H1 (cell line): ENCODE results near the gene FMO5. TPM values are rescaled to one million over a fixed set of nuclear protein-coding genes. Genes with fewer than 3 reads are reported as not detected.

Experiments used
- CTCF ChIA-PET: fragments of 300-600 bp; sonication (Branson Sonifier 250); formaldehyde crosslinking; loops from one replicate; lab custom pipeline; 2021; ENCODE audit not compliant: partially characterized antibody; lab: Charles Lee
- POLR2A ChIA-PET: fragments of 300-600 bp; sonication (Branson Sonifier 250); formaldehyde crosslinking; loops from one replicate; lab custom pipeline; 2021; ENCODE audit warnings: inconsistent platforms; ENCODE audit not compliant: partially characterized antibody; lab: Charles Lee
- DNase-seq, 2 experiments: peaks; one replicate each; pipeline versions ENCODE4 v3.0.0 to v3.0.0-alpha.2; 2010 to 2022; ENCODE audit warnings: low spot score in 2 of 2, low read depth in 1 of 2, mixed read lengths in 1 of 2
- FAIRE-seq: peaks from 2 replicates; lab custom pipeline; 2011; peaks lifted over from hg19 to GRCh38; lab: Jason Lieb, UNC
- H2AFZ ChIP-seq: 2 replicates; pipeline ENCODE4 v1.8.1; 2012; ENCODE audit warnings: low read length, inconsistent platforms
- H2AK5ac ChIP-seq: 2 replicates; pipeline ENCODE4 v1.6.1; 2013; ENCODE audit warnings: low read depth, low read length
- H2BK120ac ChIP-seq: replicated peaks from 2 replicates; pipeline ENCODE3; 2013; ENCODE audit warnings: low read depth, low read length, inconsistent platforms
- H2BK12ac ChIP-seq: 2 replicates; pipeline ENCODE4 v1.6.1; 2013; ENCODE audit warnings: low read depth, low read length
- H2BK15ac ChIP-seq: 2 replicates; pipeline ENCODE4 v1.6.1; 2013; ENCODE audit warnings: low read length
- H2BK20ac ChIP-seq: 2 replicates; pipeline ENCODE4 v1.6.1; 2013; ENCODE audit warnings: low read length
- H2BK5ac ChIP-seq: 2 replicates; pipeline ENCODE4 v1.6.1; 2013; ENCODE audit warnings: low read depth, low read length
- H3K14ac ChIP-seq: 2 replicates; pipeline ENCODE4 v1.6.1; 2013; ENCODE audit warnings: inconsistent platforms; ENCODE audit not compliant: insufficient read length
- H3K18ac ChIP-seq: 2 replicates; pipeline ENCODE4 v1.6.1; 2013; ENCODE audit warnings: low read length; ENCODE audit errors: extremely low read depth
- H3K23ac ChIP-seq: 2 replicates; pipeline ENCODE4 v1.6.1; 2013; ENCODE audit warnings: inconsistent platforms; ENCODE audit not compliant: insufficient read length
- H3K23me2 ChIP-seq: 2 replicates; pipeline ENCODE4 v1.6.1; 2013; ENCODE audit warnings: low read depth, low read length
- H3K27ac ChIP-seq: 2 replicates; pipeline ENCODE4 v1.6.1; 2011; ENCODE audit warnings: low read depth, low read length, inconsistent platforms
- H3K27me3 ChIP-seq, 4 experiments: replicated peaks in 1 of 4; 1 replicate in 1 of 4; 2 replicates in 3 of 4; pipeline versions ENCODE4 v1.6.1 to v1.8.1; 2011 to 2013; ENCODE audit warnings: low read length in 3 of 4, mild to moderate bottlenecking in 3 of 4, inconsistent platforms in 2 of 4, mixed read lengths in 2 of 4, moderate library complexity in 1 of 4; ENCODE audit not compliant: control insufficient read depth in 3 of 4, insufficient read depth in 3 of 4; ENCODE audit errors: extremely low read depth in 1 of 4
- H3K36me3 ChIP-seq, 4 experiments: 2 replicates each; pipeline versions ENCODE4 v1.6.1 to v1.8.1; 2011 to 2013; ENCODE audit warnings: mild to moderate bottlenecking in 4 of 4, low read length in 3 of 4, moderate library complexity in 2 of 4, control low read depth in 1 of 4, inconsistent platforms in 1 of 4; ENCODE audit not compliant: insufficient read depth in 4 of 4, control insufficient read depth in 2 of 4
- H3K4ac ChIP-seq: replicated peaks from 2 replicates; pipeline ENCODE3; 2013; ENCODE audit warnings: low read length, low read depth, mixed read lengths, inconsistent platforms; ENCODE audit not compliant: insufficient read length
- H3K4me1 ChIP-seq, 4 experiments: replicated peaks in 1 of 4; 1 replicate in 1 of 4; 2 replicates in 3 of 4; pipeline versions ENCODE4 v1.6.1 to v1.8.1; 2011 to 2013; ENCODE audit warnings: low read length in 3 of 4, inconsistent platforms in 2 of 4, mixed read lengths in 1 of 4; ENCODE audit not compliant: insufficient read depth in 4 of 4, control insufficient read depth in 3 of 4
- H3K4me2 ChIP-seq, 2 experiments: 2 replicates each; pipeline versions ENCODE4 v1.6.1 to v1.8.1; 2011 to 2013; ENCODE audit warnings: low read depth in 2 of 2, low read length in 2 of 2, control low read depth in 1 of 2, inconsistent platforms in 1 of 2, mild to moderate bottlenecking in 1 of 2; ENCODE audit not compliant: insufficient read depth in 1 of 2
- H3K4me3 ChIP-seq, 4 experiments: fragments of 200-600, 300-600 bp in 1 of 4; sonication (generic), shearing (Covaris generic), sonication (Bioruptor Twin) in 1 of 4; 2 replicates each; pipeline versions ENCODE4 v1.5.1 to v1.8.1; 2011 to 2016; ENCODE audit warnings: low read length in 4 of 4, low read depth in 3 of 4, control low read depth in 2 of 4, inconsistent platforms in 2 of 4, mild to moderate bottlenecking in 2 of 4, mixed read lengths in 1 of 4, moderate library complexity in 1 of 4; ENCODE audit not compliant: insufficient read depth in 2 of 4; ENCODE audit errors: extremely low read depth in 1 of 4
- H3K56ac ChIP-seq: replicated peaks from 2 replicates; pipeline ENCODE3; 2013; ENCODE audit warnings: low read depth, mild to moderate bottlenecking, mixed read lengths, low read length, inconsistent platforms; ENCODE audit not compliant: insufficient read length
- H3K79me1 ChIP-seq: 2 replicates; pipeline ENCODE4 v1.6.1; 2013; ENCODE audit warnings: low read depth, low read length, control low read depth
- H3K79me2 ChIP-seq, 2 experiments: 2 replicates each; pipeline versions ENCODE4 v1.6.1 to v1.8.1; 2012 to 2013; ENCODE audit warnings: low read length in 2 of 2, mild to moderate bottlenecking in 2 of 2, inconsistent platforms in 1 of 2; ENCODE audit not compliant: insufficient read depth in 2 of 2, control insufficient read depth in 1 of 2
- H3K9ac ChIP-seq, 4 experiments: replicated peaks in 1 of 4; 1 replicate in 1 of 4; 2 replicates in 3 of 4; pipeline versions ENCODE4 v1.6.1 to v1.8.1; 2011 to 2013; ENCODE audit warnings: low read depth in 3 of 4, low read length in 3 of 4, control low read depth in 2 of 4, mild to moderate bottlenecking in 2 of 4, moderate library complexity in 2 of 4, inconsistent platforms in 1 of 4; ENCODE audit errors: extremely low read depth in 1 of 4
- H3K9me3 ChIP-seq, 2 experiments: 2 replicates each; pipeline versions ENCODE4 v1.6.1 to v1.8.1; 2012 to 2013; ENCODE audit warnings: mild to moderate bottlenecking in 2 of 2, moderate library complexity in 2 of 2, control low read depth in 1 of 2, inconsistent platforms in 1 of 2, low read depth in 1 of 2, low read length in 1 of 2, mixed read lengths in 1 of 2; ENCODE audit not compliant: insufficient read depth in 2 of 2
- H4K20me1 ChIP-seq, 2 experiments: replicated peaks in 1 of 2; 2 replicates each; pipeline versions ENCODE3 to v1.8.1; 2011 to 2013; ENCODE audit warnings: inconsistent platforms in 2 of 2, low read length in 2 of 2, mild to moderate bottlenecking in 1 of 2; ENCODE audit not compliant: insufficient read depth in 2 of 2, control insufficient read depth in 1 of 2
- H4K5ac ChIP-seq: 2 replicates; pipeline ENCODE4 v1.6.1; 2013; ENCODE audit warnings: low read length, low read depth, mixed read lengths, inconsistent platforms; ENCODE audit not compliant: insufficient read length
- H4K8ac ChIP-seq: 2 replicates; pipeline ENCODE4 v1.8.0; 2013; ENCODE audit warnings: mild to moderate bottlenecking, moderate library complexity, low read length, inconsistent platforms; ENCODE audit not compliant: insufficient read depth; ENCODE audit errors: extremely low read depth
- H4K91ac ChIP-seq: replicated peaks from 2 replicates; pipeline ENCODE3; 2013; ENCODE audit warnings: low read length, mixed read lengths, inconsistent platforms; ENCODE audit not compliant: insufficient read length
- CEBPB ChIP-seq: IDR thresholded peaks from 2 replicates; pipeline ENCODE4 v1.6.1; 2012; ENCODE audit warnings: low read depth, low read length
- CTCF ChIP-seq, 3 experiments: IDR thresholded peaks; 1 replicate in 2 of 3; 2 replicates in 1 of 3; pipeline versions ENCODE4 v1.5.1 to v1.6.1; 2011; ENCODE audit warnings: low read length in 3 of 3, mild to moderate bottlenecking in 3 of 3, inconsistent platforms in 2 of 3, low read depth in 1 of 3, moderate library complexity in 1 of 3; ENCODE audit not compliant: insufficient read depth in 1 of 3; ENCODE audit errors: control extremely low read depth in 1 of 3
- FOSL1 ChIP-seq: IDR thresholded peaks from 2 replicates; pipeline ENCODE4 v1.6.1; 2011; ENCODE audit warnings: mild to moderate bottlenecking, low read depth, low read length, moderate library complexity; ENCODE audit not compliant: insufficient read depth
- JUN ChIP-seq: IDR thresholded peaks from 2 replicates; pipeline ENCODE4 v1.6.1; 2011; ENCODE audit warnings: low read depth, mild to moderate bottlenecking, improper control_type of control experiment, low read length
- PHF8 ChIP-seq: fragments of 200-600 bp; sonication (generic); conservative IDR thresholded peaks from 2 replicates; pipeline ENCODE4 v1.7.1; 2012; ENCODE audit warnings: low read depth, mild to moderate bottlenecking, inconsistent platforms, low read length, moderate library complexity
- RNF2 ChIP-seq: fragments of 200-900, 300-1000 bp; sonication (generic); IDR thresholded peaks from 2 replicates; pipeline ENCODE4 v1.7.1; 2016; ENCODE audit warnings: borderline replicate concordance, low read depth, mild to moderate bottlenecking, antibody characterized with exemption, low read length; ENCODE audit not compliant: poor library complexity, severe bottlenecking; ENCODE audit errors: missing control alignments
- TEAD4 ChIP-seq: IDR thresholded peaks from 2 replicates; pipeline ENCODE4 v1.6.1; 2012; ENCODE audit warnings: low read depth, low read length, inconsistent platforms, mixed read lengths
- WGBS, 2 experiments: shearing (Covaris generic) in 1 of 2; methylation state at CpG; one replicate each; pipeline versions ENCODE4 v1.1.6 to v1.1.7; 2013 to 2015; ENCODE audit warnings: low lambda C conversion rate in 2 of 2, mixed read lengths in 2 of 2, inconsistent platforms in 1 of 2, low coverage in 1 of 2, missing lambda C conversion rate in 1 of 2; ENCODE audit not compliant: insufficient replicate concordance in 2 of 2, insufficient coverage in 1 of 2, insufficient read length in 1 of 2; ENCODE audit errors: extremely low coverage in 1 of 2, missing lambda C conversion rate in 1 of 2; 5-methylcytosine and 5-hydroxymethylcytosine counted together
- polyA plus RNA-seq, 7 experiments: library from polyadenylated mRNA; depleted of rRNA in 3 of 7; stranded (reverse) in 5 of 7; unstranded in 2 of 7; fragments of >200 nt in 5 of 7; fragments of 200-250 nt in 2 of 7; gene quantifications; 1 replicate in 5 of 7; 2 replicates in 1 of 7; 4 replicates in 1 of 7; pipeline versions ENCODE4 v1.2.1 to v1.2.3, GENCODE V29; 2011 to 2013; ENCODE audit warnings: missing spikeins in 2 of 7, mixed read lengths in 2 of 7
- total RNA-seq: library from RNA; stranded (reverse); fragmentation: NEBNext Ultra II Directional; extraction: Animal tissue kit (Norgen Biotek cat#: 25700); gene quantifications from 2 replicates; pipeline ENCODE4 v1.2.1, GENCODE V29; 2021

The FMO5 gene
- total and polyA plus RNA-seq, 2 of the 8 experiments (the other 6 are each of a cell fraction or from before 2014, with no cell fraction given), result 0.27 to 0.34 TPM

DNA sequence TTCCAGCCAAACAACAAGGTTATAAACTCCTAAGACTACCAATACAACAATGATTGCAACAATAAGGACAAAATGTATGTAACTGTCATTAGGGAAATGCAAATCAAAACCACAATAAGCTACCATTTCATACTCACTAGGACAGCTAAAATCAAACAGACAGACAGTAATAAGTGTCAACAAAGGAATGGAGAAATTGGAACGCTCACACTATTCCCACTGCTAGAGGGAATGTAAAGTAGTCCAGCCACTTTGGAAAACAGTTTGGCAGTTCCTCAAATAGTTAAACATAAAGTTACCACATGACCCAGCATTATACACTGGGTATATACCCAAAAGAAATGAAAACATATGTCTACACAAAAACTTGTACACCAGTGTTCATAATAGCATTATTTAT, 62.1 kb downstream of the FMO5 start:
- H3K36me3 ChIP-seq, result peaks cover 2 to 42% (median 38%) of the 10 kb centered on the region in 4 experiments; a peak in 7 of 8 replicates
- H2BK5ac ChIP-seq, result no peak overlapping the region
- no peaks in the 10 kb centered on the region for H3K27me3 ChIP-seq
- no peak overlapping the region for H3K4me3 ChIP-seq
- H3K56ac ChIP-seq, result no peak overlapping the region
- no peak overlapping the region for H3K23ac ChIP-seq
- H2BK20ac ChIP-seq, result no peak overlapping the region
- H3K4me1 ChIP-seq, result no peaks in the 10 kb centered on the region
- H3K4me2 ChIP-seq, result no peak overlapping the region
- WGBS, 2 experiments, result 90% methylated on average over 1 of the region's 1 CpG; no CpG with 5 or more reads in 1 of the 2 experiments
- peaks cover 2 to 3% of the 10 kb centered on the region in 2 experiments for H4K20me1 ChIP-seq
- H2AFZ ChIP-seq, result no peak overlapping the region
- CTCF ChIA-PET, result no interaction called here
- no peak overlapping the region for H3K14ac ChIP-seq
- H4K91ac ChIP-seq, result no peak overlapping the region
- no peak overlapping the region for H3K9ac ChIP-seq
- POLR2A ChIA-PET, result interaction anchor here (0.7 to 3.0 kb wide), 2 partner anchors 9 to 13 kb away, joined by 3 to 14 read pairs; partner anchors contain the start of gene PRKAB2
- H4K8ac ChIP-seq, result no peak overlapping the region
- no peak for FAIRE-seq
- no peak overlapping the region for H2BK120ac ChIP-seq
- no peak overlapping the region for H3K18ac ChIP-seq
- peaks cover 0 to 19% of the 10 kb centered on the region in 2 experiments; a peak in 3 of 4 replicates for H3K79me2 ChIP-seq
- H3K79me1 ChIP-seq, result 0 out of 2 replicates have a peak, but pooled peaks cover 2% of the 10 kb centered on the region
- H3K27ac ChIP-seq, result no peak overlapping the region
- H2BK12ac ChIP-seq, result no peak overlapping the region
- H3K23me2 ChIP-seq, result no peaks in the 10 kb centered on the region
- H4K5ac ChIP-seq, result no peak overlapping the region
- H3K4ac ChIP-seq, result no peak overlapping the region
- DNase-seq, result no peak
- TF ChIP-seq CTCF (IDR thresholded peaks at IDR 0.05; ENCODE audit: control extremely low read depth in 1 of 3, insufficient read depth in 1 of 3, low read depth in 1 of 3, low read length in 3 of 3) (no peak), RNF2 (no peak), PHF8 (no peak), FOSL1 (no peak), CEBPB (no peak), TEAD4 (no peak), JUN (no peak)
- no peak overlapping the region for H2AK5ac ChIP-seq
- H2BK15ac ChIP-seq, result no peak overlapping the region
- no peaks in the 10 kb centered on the region for H3K9me3 ChIP-seq
